ENCODE results near the gene PLA2G15. TPM values are rescaled to one million over a fixed set of nuclear protein-coding genes. Genes with fewer than 3 reads are reported as not detected.

PLA2G15 gene
- total RNA-seq, 2 donors from 2014 or later = 11.6 to 13.9 TPM

- no peaks in the 10 kb centered on the region for H3K27me3 ChIP-seq
- no peak for DNase-seq
- no peaks in the 10 kb centered on the region for H3K36me3 ChIP-seq
- no peaks in the 10 kb centered on the region for H3K4me1 ChIP-seq
- no peaks in the 10 kb centered on the region for H3K9me3 ChIP-seq
- intact Hi-C loops (cut with DNase I) = no loop called here
- H3K4me3 ChIP-seq = no peak overlapping the region
- H3K27ac ChIP-seq = no peak overlapping the region
- TF ChIP-seq CTCF (IDR thresholded peaks at IDR 0.05) = no peak
- H3K9ac ChIP-seq (ENCODE audit: low read depth in 2 of 2, low read length in 2 of 2) = no peak overlapping the region
Observed at GRCh38 chr16:68214726-68215125, 30.4 kb upstream of the PLA2G15 start.

GRCh38 chr16:68215302-68215701 lies 29.9 kb upstream of the PLA2G15 start:
- Histone ChIP-seq H3K9ac (ENCODE audit: low read depth in 2 of 2, low read length in 2 of 2) (no peak overlapping the region), H3K4me1 (no peaks in the 10 kb centered on the region), H3K9me3 (no peaks in the 10 kb centered on the region), H3K36me3 (no peaks in the 10 kb centered on the region), H3K27ac (no peak overlapping the region), H3K4me3 (no peak overlapping the region), H3K27me3 (no peaks in the 10 kb centered on the region)
- no peak for DNase-seq
- intact Hi-C loops (cut with DNase I) = no loop called here
- TF ChIP-seq CTCF (IDR thresholded peaks at IDR 0.05) = no peak

GRCh38 chr16:68216240-68216639 lies 28.9 kb upstream of the PLA2G15 start:
- H3K4me3 ChIP-seq = no peak overlapping the region
- TF ChIP-seq CTCF (IDR thresholded peaks at IDR 0.05) = no peak
- no peaks in the 10 kb centered on the region for H3K27me3 ChIP-seq
- no peak for DNase-seq
- H3K27ac ChIP-seq = no peak overlapping the region
- intact Hi-C loops (cut with DNase I) = no loop called here
- no peaks in the 10 kb centered on the region for H3K4me1 ChIP-seq
- no peaks in the 10 kb centered on the region for H3K9me3 ChIP-seq
- no peaks in the 10 kb centered on the region for H3K36me3 ChIP-seq
- no peak overlapping the region for H3K9ac ChIP-seq (ENCODE audit: low read depth in 2 of 2, low read length in 2 of 2)

- no peak overlapping the region for H3K27ac ChIP-seq
- H3K27me3 ChIP-seq = no peaks in the 10 kb centered on the region
- H3K36me3 ChIP-seq = no peaks in the 10 kb centered on the region
- no peak for TF ChIP-seq CTCF (IDR thresholded peaks at IDR 0.05)
- intact Hi-C loops (cut with DNase I) = no loop called here
- no peak overlapping the region for H3K4me3 ChIP-seq
- no peaks in the 10 kb centered on the region for H3K9me3 ChIP-seq
- no peak overlapping the region for H3K9ac ChIP-seq (ENCODE audit: low read depth in 2 of 2, low read length in 2 of 2)
- no peaks in the 10 kb centered on the region for H3K4me1 ChIP-seq
- no peak for DNase-seq
Observed at GRCh38 chr16:68217506-68217905, 27.7 kb upstream of the PLA2G15 start.

- Histone ChIP-seq H3K27me3 (no peaks in the 10 kb centered on the region), H3K4me3 (no peak overlapping the region), H3K4me1 (no peaks in the 10 kb centered on the region), H3K27ac (no peak overlapping the region), H3K9ac (ENCODE audit: low read depth in 2 of 2, low read length in 2 of 2) (no peak overlapping the region), H3K36me3 (no peaks in the 10 kb centered on the region), H3K9me3 (no peaks in the 10 kb centered on the region)
- intact Hi-C loops (cut with DNase I) = no loop called here
- DNase-seq = no peak
- TF ChIP-seq CTCF (IDR thresholded peaks at IDR 0.05) = no peak
Observed at GRCh38 chr16:68219725-68220351, 25.3 kb upstream of the PLA2G15 start.

Data from colonic mucosa (tissue), 4 donors.